ENCODE results near the gene ZNF443. TPM values are rescaled to one million over a fixed set of nuclear protein-coding genes. Genes with fewer than 3 reads are reported as not detected.

The ZNF443 gene
- polyA plus RNA-seq, 1 of the 3 experiments (the other 2 are of a cell fraction), result 0.92 TPM

GRCh38 chr19:12485052-12485416 lies 44.2 kb upstream of the ZNF443 start:
- ChIA-PET POLR2A (interaction anchor here (3.0 kb wide), 1 partner anchor 10 kb away, joined by 16 read pairs; no protein-coding TSS in a partner anchor), CTCF (interaction anchor here (1.9 kb wide), 1 partner anchor 11 kb away, joined by 10 read pairs; no protein-coding TSS in a partner anchor)
- Histone ChIP-seq H3K4me2 (peak overlapping the region; percentile 85), H3K36me3 (replicated peaks in 1 of 2; ENCODE audit: control insufficient read depth in 1 of 2, insufficient read depth in 2 of 2, low read length in 1 of 2) (no peaks in the 10 kb centered on the region), H3K79me2 (ENCODE audit: insufficient read depth) (peaks cover 45% of the 10 kb centered on the region), H3K27me3 (ENCODE audit: insufficient read depth) (no peaks in the 10 kb centered on the region), H3F3A (replicated peaks; ENCODE audit: insufficient read depth) (no peaks in the 10 kb centered on the region), H3K9me2 (no peaks in the 10 kb centered on the region), H3K9me3 (no peaks in the 10 kb centered on the region), H3K27ac (ENCODE audit: low read depth in 2 of 2, low read length in 1 of 2) (peak overlapping the region in 1 of 2 experiments; percentile 74; a peak in 3 of 4 replicates), H4K20me1 (ENCODE audit: insufficient read depth) (no peaks in the 10 kb centered on the region), H3K4me3 (ENCODE audit: low read depth in 2 of 2, low read length in 1 of 2) (peak overlapping the region; percentile 67 to 85), H3K9ac (peak overlapping the region; percentile 78; the same call in 1 of the 2 replicates), H2AFZ (ENCODE audit: low read depth) (peak overlapping the region; percentile 99), H3K4me1 (ENCODE audit: control insufficient read depth in 1 of 2, insufficient read depth in 2 of 2, low read depth in 1 of 2, low read length in 1 of 2) (peaks cover 0 to 7% of the 10 kb centered on the region in 2 experiments; a peak in 2 of 4 replicates)
- DNase-seq, result no peak
- WGBS (ENCODE audit: low lambda C conversion rate), result 35% methylated on average over 10 of the region's 11 CpGs
- TF ChIP-seq ELF1 (IDR thresholded peaks at IDR 0.05), result peak; percentile 6; the same call in 1 of the 2 replicates
- no peak for TF ChIP-seq JUND (IDR thresholded peaks at IDR 0.05)

- Histone ChIP-seq H3K4me1 (ENCODE audit: control insufficient read depth in 1 of 2, insufficient read depth in 2 of 2, low read depth in 1 of 2, low read length in 1 of 2) (peaks cover 0 to 7% of the 10 kb centered on the region in 2 experiments; a peak in 2 of 4 replicates), H3K9me2 (no peaks in the 10 kb centered on the region), H3K36me3 (replicated peaks in 1 of 2; ENCODE audit: control insufficient read depth in 1 of 2, insufficient read depth in 2 of 2, low read length in 1 of 2) (no peaks in the 10 kb centered on the region), H3K4me3 (ENCODE audit: low read depth in 2 of 2, low read length in 1 of 2) (peak within 1 kb of the TSS; percentile 67 to 85), H2AFZ (ENCODE audit: low read depth) (peak within 1 kb of the TSS; percentile 99), H3K27ac (ENCODE audit: low read depth in 2 of 2, low read length in 1 of 2) (peak within 1 kb of the TSS; percentile 28 to 74; a peak in 3 of 4 replicates), H3K9me3 (no peaks in the 10 kb centered on the region), H3K79me2 (ENCODE audit: insufficient read depth) (peaks cover 48% of the 10 kb centered on the region), H3K27me3 (ENCODE audit: insufficient read depth) (no peaks in the 10 kb centered on the region), H3K4me2 (peak within 1 kb of the TSS; percentile 85), H3F3A (replicated peaks; ENCODE audit: insufficient read depth) (no peaks in the 10 kb centered on the region), H3K9ac (peak within 1 kb of the TSS; percentile 78), H4K20me1 (ENCODE audit: insufficient read depth) (no peaks in the 10 kb centered on the region)
- peak; percentile 95 for DNase-seq
- 3% methylated on average over 16 of the region's 53 CpGs for WGBS (ENCODE audit: low lambda C conversion rate)
- ChIA-PET CTCF (interaction anchor here (1.9 kb wide), 1 partner anchor 11 kb away, joined by 10 read pairs; no protein-coding TSS in a partner anchor), POLR2A (interaction anchor here (0.5 to 3.0 kb wide), 3 partner anchors 11 to 43 kb away, joined by 3 to 16 read pairs (median 3); partner anchors contain the start of gene ZNF443)
- TF ChIP-seq TAF1 (IDR thresholded peaks at IDR 0.05; ENCODE audit: borderline replicate concordance, low read depth, low read length), result no peak
- TF ChIP-seq, protein P1, sequence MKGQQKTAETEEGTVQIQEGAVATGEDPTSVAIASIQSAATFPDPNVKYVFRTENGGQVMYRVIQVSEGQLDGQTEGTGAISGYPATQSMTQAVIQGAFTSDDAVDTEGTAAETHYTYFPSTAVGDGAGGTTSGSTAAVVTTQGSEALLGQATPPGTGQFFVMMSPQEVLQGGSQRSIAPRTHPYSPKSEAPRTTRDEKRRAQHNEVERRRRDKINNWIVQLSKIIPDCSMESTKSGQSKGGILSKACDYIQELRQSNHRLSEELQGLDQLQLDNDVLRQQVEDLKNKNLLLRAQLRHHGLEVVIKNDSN (IDR thresholded peaks at IDR 0.05; ENCODE audit: borderline replicate concordance, low read depth), result no peak
- no peak; the same call in 1 of the 2 replicates for TF ChIP-seq MAX (IDR thresholded peaks at IDR 0.05; ENCODE audit: low read depth)
- TF ChIP-seq MXI1 (IDR thresholded peaks at IDR 0.05; ENCODE audit: low read depth, low read length), result peak; percentile 71
- TF ChIP-seq TEAD4 (IDR thresholded peaks at IDR 0.05; ENCODE audit: borderline replicate concordance, insufficient read depth), result no peak
- TF ChIP-seq GATA2 (CRISPR knock-in tag; IDR thresholded peaks at IDR 0.05), result no peak
- TF ChIP-seq SMC3 (IDR thresholded peaks at IDR 0.05; ENCODE audit: low read depth, low read length), result no peak; the same call in 1 of the 2 replicates
- peak; percentile 66 for TF ChIP-seq ELF1 (IDR thresholded peaks at IDR 0.05)
- no peak; the same call in 1 of the 2 replicates for TF ChIP-seq GABPA (IDR thresholded peaks at IDR 0.05; ENCODE audit: low read depth)
- TF ChIP-seq FOSL2 (IDR thresholded peaks at IDR 0.05; ENCODE audit: borderline replicate concordance, low read depth), result no peak
- TF ChIP-seq FOXM1 (IDR thresholded peaks at IDR 0.05; ENCODE audit: low read depth), result no peak
- TF ChIP-seq POLR2AphosphoS5 (IDR thresholded peaks at IDR 0.05; ENCODE audit: low read depth, low read length), result peak; percentile 84
- TF ChIP-seq FOXJ3 (CRISPR knock-in tag; IDR thresholded peaks at IDR 0.05), result no peak
- TF ChIP-seq USF2 (IDR thresholded peaks at IDR 0.05; ENCODE audit: borderline replicate concordance, low read depth, low read length), result no peak
- TF ChIP-seq, protein P2, sequence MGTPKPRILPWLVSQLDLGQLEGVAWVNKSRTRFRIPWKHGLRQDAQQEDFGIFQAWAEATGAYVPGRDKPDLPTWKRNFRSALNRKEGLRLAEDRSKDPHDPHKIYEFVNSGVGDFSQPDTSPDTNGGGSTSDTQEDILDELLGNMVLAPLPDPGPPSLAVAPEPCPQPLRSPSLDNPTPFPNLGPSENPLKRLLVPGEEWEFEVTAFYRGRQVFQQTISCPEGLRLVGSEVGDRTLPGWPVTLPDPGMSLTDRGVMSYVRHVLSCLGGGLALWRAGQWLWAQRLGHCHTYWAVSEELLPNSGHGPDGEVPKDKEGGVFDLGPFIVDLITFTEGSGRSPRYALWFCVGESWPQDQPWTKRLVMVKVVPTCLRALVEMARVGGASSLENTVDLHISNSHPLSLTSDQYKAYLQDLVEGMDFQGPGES (IDR thresholded peaks at IDR 0.05; ENCODE audit: low read depth, low read length), result no peak
- peak; percentile 74 for TF ChIP-seq CHD2 (IDR thresholded peaks at IDR 0.05; ENCODE audit: low read length, partially characterized antibody)
- no peak for TF ChIP-seq NFIC (IDR thresholded peaks at IDR 0.05; ENCODE audit: borderline replicate concordance)
- peak; percentile 99 for TF ChIP-seq PBX3 (IDR thresholded peaks at IDR 0.05)
- peak; percentile 61; the same call in 1 of the 2 replicates for TF ChIP-seq NRF1 (IDR thresholded peaks at IDR 0.05; ENCODE audit: low read depth, low read length)
- no peak for TF ChIP-seq MEF2A (IDR thresholded peaks at IDR 0.05; ENCODE audit: borderline replicate concordance, low read depth)
These were observed 43.7 kb upstream of the ZNF443 start, which contains the start of gene ZNF709 for GRCh38 chr19:12484371-12485051. Gene ZNF709 (minus strand): TSS chr19:12484816. CDS start chr19:12484657, 159 bp downstream.

Data from SK-N-SH (cell line).